GM12872 (cell line): Measurements from ENCODE around the gene GMPPB.

Experiments
- CTCF ChIP-seq: IDR thresholded peaks from 3 replicates; pipeline ENCODE4 v1.5.1; 2011; ENCODE audit warnings: low read depth, mild to moderate bottlenecking, low read length, moderate library complexity; ENCODE audit not compliant: insufficient read depth

GMPPB gene

DNA sequence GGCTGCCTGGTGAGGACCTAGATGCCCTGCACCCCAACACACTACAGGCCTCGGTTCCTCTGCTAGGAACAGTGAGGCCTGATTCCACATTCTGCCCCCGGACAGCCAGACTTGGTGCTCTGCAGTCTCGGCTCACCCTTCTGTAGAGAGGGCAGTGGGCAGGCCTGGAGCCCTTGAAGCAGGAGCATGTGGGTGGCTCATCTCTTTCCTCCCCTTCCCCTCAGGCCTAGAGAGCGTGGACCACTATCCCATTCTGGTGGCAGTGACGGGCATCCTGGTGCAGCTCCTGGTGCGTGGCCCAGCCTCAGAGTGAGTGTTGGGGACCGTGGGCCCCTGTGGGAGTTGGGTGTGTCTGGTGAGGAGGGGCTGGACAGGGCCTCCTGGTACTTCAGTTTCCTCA, 7.6 kb downstream of the GMPPB start:
- no peak for TF ChIP-seq CTCF

DNA sequence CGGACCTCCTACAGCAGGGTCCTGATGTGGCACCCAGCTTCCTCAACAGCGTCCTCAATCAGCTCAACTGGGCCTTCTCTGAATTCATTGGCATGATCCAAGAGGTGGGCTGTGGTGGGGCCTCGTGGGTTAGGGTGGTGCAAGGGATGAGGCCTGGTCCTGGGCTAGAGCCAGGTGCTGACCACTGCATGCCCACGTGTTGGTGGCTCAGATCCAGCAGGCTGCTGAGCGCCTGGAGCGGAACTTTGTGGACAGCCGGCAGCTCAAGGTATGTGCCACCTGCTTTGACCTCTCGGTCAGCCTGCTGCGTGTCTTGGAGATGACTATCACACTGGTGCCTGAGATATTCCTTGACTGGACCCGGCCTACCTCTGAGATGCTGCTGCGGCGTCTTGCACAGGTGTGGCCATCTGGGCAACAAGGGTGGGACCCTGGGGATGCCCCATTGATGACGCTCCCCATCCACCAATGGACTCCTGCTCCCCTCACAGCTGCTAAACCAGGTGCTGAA, 8.1 kb downstream of the GMPPB start:
- no peak for TF ChIP-seq CTCF

GRCh38 chr3:49714728-49715550, 8.8 kb downstream of the GMPPB start:
- TF ChIP-seq CTCF: no peak

DNA sequence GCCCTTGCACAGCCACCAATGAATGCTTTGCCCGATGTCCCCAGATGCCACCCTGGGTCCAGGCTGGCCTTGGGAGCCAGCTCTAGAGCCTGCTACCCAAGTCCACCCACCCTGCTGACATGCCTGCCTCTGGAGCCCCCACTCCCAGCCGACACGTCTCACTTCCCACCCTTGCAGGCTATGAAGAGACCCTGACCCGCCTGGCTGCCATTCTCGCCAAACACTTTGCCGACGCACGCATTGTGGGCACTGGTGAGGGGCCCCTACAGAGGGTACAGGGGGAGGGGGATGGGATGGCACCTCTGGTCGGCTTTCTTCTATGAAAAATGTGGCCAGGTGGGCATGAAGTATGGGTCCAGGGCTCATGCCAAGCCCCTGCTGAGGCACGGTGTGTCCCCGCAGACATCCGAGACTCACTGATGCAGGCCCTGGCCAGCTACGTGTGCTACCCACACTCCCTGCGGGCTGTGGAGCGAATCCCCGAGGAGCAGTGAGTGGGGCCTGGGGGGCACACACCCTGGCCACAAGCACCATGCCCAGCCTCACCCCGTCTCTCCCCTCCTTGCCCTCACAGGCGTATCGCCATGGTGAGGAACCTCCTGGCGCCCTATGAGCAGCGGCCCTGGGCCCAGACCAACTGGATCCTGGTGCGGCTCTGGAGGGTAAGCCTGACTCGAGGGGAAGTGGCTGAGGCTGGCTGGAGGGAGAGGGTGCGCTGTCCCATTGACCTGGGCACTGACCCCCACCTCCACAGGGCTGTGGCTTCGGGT, 10.2 kb downstream of the GMPPB start:
- TF ChIP-seq CTCF: no peak

- TF ChIP-seq CTCF: no peak
Observed at GRCh38 chr3:49712631-49713317, 11.0 kb downstream of the GMPPB start.

- TF ChIP-seq CTCF: no peak
Observed at GRCh38 chr3:49712166-49712565, 11.6 kb downstream of the GMPPB start.

DNA sequence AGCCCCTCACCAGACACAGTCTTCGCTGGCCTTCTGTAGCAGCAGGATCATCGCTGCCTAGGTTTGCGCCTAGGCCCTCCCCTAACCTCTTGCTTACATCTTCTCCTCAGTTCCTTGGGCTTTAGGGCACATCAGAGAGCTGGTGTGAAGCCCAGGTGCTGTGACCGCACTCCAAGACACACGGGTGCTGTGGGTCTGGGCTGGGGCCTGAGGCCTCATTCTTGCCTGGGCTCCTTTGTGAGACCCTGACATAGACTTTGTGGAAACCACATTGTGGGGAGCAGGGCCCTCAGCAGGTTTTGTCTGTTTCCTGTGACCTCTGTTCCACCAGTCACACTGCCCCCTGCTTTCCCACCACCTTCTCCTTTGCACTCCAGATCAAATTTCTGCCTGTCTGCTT, 12.3 kb downstream of the GMPPB start:
- no peak for TF ChIP-seq CTCF
